Endothelial cell of umbilical vein (primary cell): Measurements from ENCODE around the gene RBMS1.

Experiments used
- CTCF ChIP-seq, 2 donors: IDR thresholded peaks; 1 replicate in 1 of 2; 2 replicates in 1 of 2; pipeline ENCODE4 v1.5.1; 2011; ENCODE audit warnings: low read length in 2 of 2, mild to moderate bottlenecking in 2 of 2, moderate library complexity in 2 of 2, control low read depth in 1 of 2, inconsistent platforms in 1 of 2, low read depth in 1 of 2; ENCODE audit not compliant: insufficient read depth in 1 of 2; ENCODE audit errors: extremely low read depth in 1 of 2
- FOS ChIP-seq: IDR thresholded peaks from 2 replicates; pipeline ENCODE4 v1.6.1; 2011; ENCODE audit warnings: mild to moderate bottlenecking, low read length, moderate library complexity, borderline replicate concordance; ENCODE audit not compliant: insufficient read depth
- POLR2AphosphoS5 ChIP-seq: IDR thresholded peaks from 2 replicates; pipeline ENCODE4 v1.6.1; 2012; ENCODE audit warnings: low read depth, mild to moderate bottlenecking, control low read depth, low read length, moderate library complexity; ENCODE audit not compliant: insufficient read depth

- TF ChIP-seq CTCF (IDR thresholded peaks at IDR 0.05; ENCODE audit: extremely low read depth in 1 of 2, insufficient read depth in 1 of 2, low read depth in 1 of 2, low read length in 2 of 2) (no peak), POLR2AphosphoS5 (no peak), FOS (no peak)
These were observed 19.3 kb downstream of the RBMS1 start for GRCh38 chr2:160474319-160474645.
